HG03521 (cell line): ENCODE data around the gene SHROOM3.
A peak's percentile ranks its signal among the peaks of the same experiment; 100 is the strongest.

Source experiments
- ATAC-seq: cut with Tn5 transposase; IDR thresholded peaks from one replicate; pipeline ENCODE4 v1.9.1; 2021; ENCODE audit warnings: mild to moderate bottlenecking, moderate library complexity; ENCODE audit not compliant: unreplicated experiment

Gene SHROOM3

GRCh38 chr4:76652389-76652788 lies 217.4 kb downstream of the SHROOM3 start:
- ATAC-seq = no peak

GRCh38 chr4:76654084-76654483 lies 219.1 kb downstream of the SHROOM3 start:
- no peak for ATAC-seq

- ATAC-seq = no peak
These were observed 219.8 kb downstream of the SHROOM3 start for GRCh38 chr4:76654791-76655190.

GRCh38 chr4:76655566-76656479 lies 220.8 kb downstream of the SHROOM3 start:
- ATAC-seq = no peak

GRCh38 chr4:76657443-76657842 lies 222.4 kb downstream of the SHROOM3 start:
- no peak for ATAC-seq

- peak; percentile 55 for ATAC-seq
These were observed 223.4 kb downstream of the SHROOM3 start for GRCh38 chr4:76658231-76659102.

GRCh38 chr4:76659103-76659490 lies 224.1 kb downstream of the SHROOM3 start:
- ATAC-seq = no peak

- no peak for ATAC-seq
These were observed 228.8 kb downstream of the SHROOM3 start for GRCh38 chr4:76663824-76664223.

GRCh38 chr4:76665153-76665552 lies 230.1 kb downstream of the SHROOM3 start:
- no peak for ATAC-seq

GRCh38 chr4:76665721-76666120 lies 230.7 kb downstream of the SHROOM3 start:
- no peak for ATAC-seq

- ATAC-seq = peak; percentile 51
These were observed 232.0 kb downstream of the SHROOM3 start for GRCh38 chr4:76666944-76667532.

- ATAC-seq = no peak
These were observed 235.6 kb downstream of the SHROOM3 start for GRCh38 chr4:76670631-76671030.

- ATAC-seq = no peak
These were observed 238.3 kb downstream of the SHROOM3 start for GRCh38 chr4:76673362-76673761.

GRCh38 chr4:76674983-76675382 lies 240.0 kb downstream of the SHROOM3 start:
- ATAC-seq = no peak

GRCh38 chr4:76677571-76678326 lies 242.7 kb downstream of the SHROOM3 start:
- no peak for ATAC-seq

- ATAC-seq = no peak
These were observed 244.7 kb downstream of the SHROOM3 start for GRCh38 chr4:76679691-76680090.

GRCh38 chr4:76680952-76681351 lies 245.9 kb downstream of the SHROOM3 start:
- no peak for ATAC-seq

- no peak for ATAC-seq
These were observed 247.0 kb downstream of the SHROOM3 start for GRCh38 chr4:76681996-76682395.

GRCh38 chr4:76683144-76683543 lies 248.1 kb downstream of the SHROOM3 start:
- no peak for ATAC-seq

GRCh38 chr4:76687746-76688448 lies 252.9 kb downstream of the SHROOM3 start:
- ATAC-seq = no peak
